ENCODE data around the gene ZBTB17.

The ZBTB17 gene

GRCh38 chr1:15945011-15945831, 30.7 kb downstream of the ZBTB17 start:
- DNase-seq = no peak

- DNase-seq = no peak
Measured at GRCh38 chr1:15944308-15945010, 31.4 kb downstream of the ZBTB17 start.

GRCh38 chr1:15943992-15944307, 32.0 kb downstream of the ZBTB17 start:
- no peak for DNase-seq

- DNase-seq = no peak
Measured at GRCh38 chr1:15943328-15943991, 32.4 kb downstream of the ZBTB17 start.

- DNase-seq = no peak
Measured at GRCh38 chr1:15942661-15943327, 33.1 kb downstream of the ZBTB17 start.

GRCh38 chr1:15941899-15942660, 33.8 kb downstream of the ZBTB17 start:
- DNase-seq = no peak

GRCh38 chr1:15941044-15941840, 34.7 kb downstream of the ZBTB17 start:
- no peak for DNase-seq

- no peak for DNase-seq
Measured at GRCh38 chr1:15940110-15941043, 35.5 kb downstream of the ZBTB17 start.

- DNase-seq = no peak
Measured at GRCh38 chr1:15939181-15940109, 36.5 kb downstream of the ZBTB17 start.

GRCh38 chr1:15938628-15939161, 37.2 kb downstream of the ZBTB17 start:
- no peak for DNase-seq

GRCh38 chr1:15937706-15938168, 38.2 kb downstream of the ZBTB17 start:
- DNase-seq = no peak

- no peak for DNase-seq
Measured at GRCh38 chr1:15937146-15937545, 38.8 kb downstream of the ZBTB17 start.

GRCh38 chr1:15936025-15936424, 39.9 kb downstream of the ZBTB17 start:
- no peak for DNase-seq

- no peak for DNase-seq
Measured at GRCh38 chr1:15935056-15935950, 40.6 kb downstream of the ZBTB17 start.

- DNase-seq = no peak
Measured at GRCh38 chr1:15934211-15935055, 41.5 kb downstream of the ZBTB17 start.

- no peak for DNase-seq
Measured at GRCh38 chr1:15933684-15934083, 42.2 kb downstream of the ZBTB17 start.

GRCh38 chr1:15932612-15933011, 43.3 kb downstream of the ZBTB17 start:
- no peak for DNase-seq
